Smooth muscle cell (in vitro differentiated cells): Measurements from ENCODE around the gene GRM7. TPM values are rescaled to one million over a fixed set of nuclear protein-coding genes. Genes with fewer than 3 reads are reported as not detected.

Experiments
- DNase-seq: peaks from one replicate; lab custom pipeline; 2025; ENCODE audit not compliant: unreplicated experiment; lab: John Stamatoyannopoulos, UW
- H2AFZ ChIP-seq: fragments of 200-600 bp; sonication (generic); 2 replicates; pipeline ENCODE4 v1.6.0; 2016; ENCODE audit warnings: antibody characterized with exemption, low read depth, mild to moderate bottlenecking
- H3F3A ChIP-seq: fragments of 200-600 bp; sonication (generic); 2 replicates; pipeline ENCODE4 v1.6.0; 2017; ENCODE audit warnings: antibody characterized with exemption, low read depth
- H3K27ac ChIP-seq: fragments of 200-600 bp; sonication (generic); 2 replicates; pipeline ENCODE4 v1.5.1; 2016; ENCODE audit warnings: low read depth, mild to moderate bottlenecking
- H3K27me3 ChIP-seq: fragments of 200-600 bp; sonication (generic); 2 replicates; pipeline ENCODE4 v1.6.1; 2016; ENCODE audit warnings: low read depth, mild to moderate bottlenecking
- H3K36me3 ChIP-seq: fragments of 200-600 bp; sonication (generic); 2 replicates; pipeline ENCODE4 v1.5.1; 2016; ENCODE audit warnings: low read depth
- H3K4me1 ChIP-seq: fragments of 200-600 bp; sonication (generic); 2 replicates; pipeline ENCODE4 v1.5.1; 2016; ENCODE audit warnings: low read depth
- H3K4me2 ChIP-seq: fragments of 200-600 bp; sonication (generic); 2 replicates; pipeline ENCODE4 v1.6.0; 2016; ENCODE audit warnings: mild to moderate bottlenecking
- H3K4me3 ChIP-seq: fragments of 200-600 bp; sonication (generic); 2 replicates; pipeline ENCODE4 v1.5.1; 2016; ENCODE audit warnings: mild to moderate bottlenecking
- H3K79me2 ChIP-seq: fragments of 200-600 bp; sonication (generic); 2 replicates; pipeline ENCODE4 v1.6.0; 2016; ENCODE audit warnings: low read depth, mild to moderate bottlenecking
- H3K9ac ChIP-seq: fragments of 200-600 bp; sonication (generic); 2 replicates; pipeline ENCODE4 v1.6.0; 2016; ENCODE audit warnings: low read depth
- H3K9me3 ChIP-seq: fragments of 200-600 bp; sonication (generic); replicated peaks from 2 replicates; pipeline ENCODE4 v1.5.1; 2016; ENCODE audit warnings: low read depth
- H4K20me1 ChIP-seq: fragments of 200-600 bp; sonication (generic); 2 replicates; pipeline ENCODE4 v1.6.0; 2016; ENCODE audit warnings: low read depth
- WGBS: methylation state at CpG from one replicate; pipeline ENCODE4 v1.1.7; 2016; ENCODE audit warnings: low lambda C conversion rate; 5-methylcytosine and 5-hydroxymethylcytosine counted together
- polyA plus RNA-seq: library from polyadenylated mRNA; unstranded; fragments of >200 nt; fragmentation: Nextera tagmentation; extraction: Ambion mirVana; gene quantifications from 2 replicates; pipeline ENCODE4 v1.2.1, GENCODE V29; 2016
- total RNA-seq: library from RNA; depleted of rRNA; stranded (reverse); fragments of >200 nt; gene quantifications from 2 replicates; pipeline ENCODE4 v1.2.3, GENCODE V29; 2014
- TF ChIP-seq, protein P1 (sequence below): fragments of 200-600 bp; sonication (generic); IDR thresholded peaks from 2 replicates; pipeline ENCODE4 v1.5.1; 2017; ENCODE audit warnings: borderline replicate concordance, mild to moderate bottlenecking, antibody characterized with exemption; ENCODE audit not compliant: insufficient read depth, poor library complexity, severe bottlenecking

GRM7 gene
- total and polyA plus RNA-seq, 2 experiments from 2014 or later, result not detected

- 82% methylated on average over 5 of the region's 5 CpGs for WGBS
- Histone ChIP-seq H4K20me1 (no peaks in the 10 kb centered on the region), H2AFZ (no peak overlapping the region), H3K27me3 (no peaks in the 10 kb centered on the region), H3K4me1 (no peaks in the 10 kb centered on the region), H3K4me2 (no peak overlapping the region), H3K36me3 (no peaks in the 10 kb centered on the region), H3K9me3 (no peaks in the 10 kb centered on the region), H3K79me2 (no peaks in the 10 kb centered on the region), H3F3A (no peaks in the 10 kb centered on the region), H3K27ac (no peak overlapping the region), H3K4me3 (no peak overlapping the region), H3K9ac (no peak overlapping the region)
- TF ChIP-seq, protein P1, sequence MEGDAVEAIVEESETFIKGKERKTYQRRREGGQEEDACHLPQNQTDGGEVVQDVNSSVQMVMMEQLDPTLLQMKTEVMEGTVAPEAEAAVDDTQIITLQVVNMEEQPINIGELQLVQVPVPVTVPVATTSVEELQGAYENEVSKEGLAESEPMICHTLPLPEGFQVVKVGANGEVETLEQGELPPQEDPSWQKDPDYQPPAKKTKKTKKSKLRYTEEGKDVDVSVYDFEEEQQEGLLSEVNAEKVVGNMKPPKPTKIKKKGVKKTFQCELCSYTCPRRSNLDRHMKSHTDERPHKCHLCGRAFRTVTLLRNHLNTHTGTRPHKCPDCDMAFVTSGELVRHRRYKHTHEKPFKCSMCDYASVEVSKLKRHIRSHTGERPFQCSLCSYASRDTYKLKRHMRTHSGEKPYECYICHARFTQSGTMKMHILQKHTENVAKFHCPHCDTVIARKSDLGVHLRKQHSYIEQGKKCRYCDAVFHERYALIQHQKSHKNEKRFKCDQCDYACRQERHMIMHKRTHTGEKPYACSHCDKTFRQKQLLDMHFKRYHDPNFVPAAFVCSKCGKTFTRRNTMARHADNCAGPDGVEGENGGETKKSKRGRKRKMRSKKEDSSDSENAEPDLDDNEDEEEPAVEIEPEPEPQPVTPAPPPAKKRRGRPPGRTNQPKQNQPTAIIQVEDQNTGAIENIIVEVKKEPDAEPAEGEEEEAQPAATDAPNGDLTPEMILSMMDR, result no peak
- no peak for DNase-seq
Observed at GRCh38 chr3:7709376-7710082, 848.6 kb downstream of the GRM7 start.

DNA sequence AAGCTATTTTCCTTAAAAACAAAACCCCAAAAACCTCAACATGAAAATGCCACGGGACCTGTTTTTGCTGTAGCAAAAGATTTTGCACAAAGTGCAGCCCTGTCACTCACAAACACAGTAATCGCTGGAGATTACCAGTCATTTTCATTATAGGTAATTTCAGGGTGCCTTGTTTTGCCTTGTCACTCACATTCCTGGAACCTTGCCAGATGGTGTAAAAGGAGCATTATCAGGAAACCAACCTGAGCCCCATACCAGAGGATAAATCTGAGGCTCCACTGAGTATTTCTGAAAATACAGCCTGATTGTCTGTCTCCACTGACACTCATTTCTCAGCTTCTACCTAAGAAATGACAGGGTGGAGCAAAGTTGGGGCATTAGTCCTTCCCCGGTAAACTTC, 849.4 kb downstream of the GRM7 start:
- Histone ChIP-seq H3K9me3 (no peaks in the 10 kb centered on the region), H3K9ac (no peak overlapping the region), H3K4me3 (no peak overlapping the region), H3K4me2 (no peak overlapping the region), H3F3A (no peaks in the 10 kb centered on the region), H3K27me3 (no peaks in the 10 kb centered on the region), H3K79me2 (no peaks in the 10 kb centered on the region), H4K20me1 (no peaks in the 10 kb centered on the region), H2AFZ (no peak overlapping the region), H3K36me3 (no peaks in the 10 kb centered on the region), H3K4me1 (no peaks in the 10 kb centered on the region), H3K27ac (no peak overlapping the region)
- WGBS, result 74% methylated on average over 3 of the region's 3 CpGs
- DNase-seq, result no peak
- TF ChIP-seq, protein P1, result no peak

- no peaks in the 10 kb centered on the region for H4K20me1 ChIP-seq
- H3K27me3 ChIP-seq, result no peaks in the 10 kb centered on the region
- DNase-seq, result no peak
- H3K9ac ChIP-seq, result no peak overlapping the region
- no peaks in the 10 kb centered on the region for H3K4me1 ChIP-seq
- H3K79me2 ChIP-seq, result no peaks in the 10 kb centered on the region
- H3K36me3 ChIP-seq, result no peaks in the 10 kb centered on the region
- TF ChIP-seq, protein P1, result no peak
- H3K27ac ChIP-seq, result no peak overlapping the region
- H2AFZ ChIP-seq, result no peak overlapping the region
- whole genome bisulfite sequencing, result 85% methylated on average over 2 of the region's 2 CpGs
- no peak overlapping the region for H3K4me3 ChIP-seq
- no peaks in the 10 kb centered on the region for H3F3A ChIP-seq
- H3K4me2 ChIP-seq, result no peak overlapping the region
- no peaks in the 10 kb centered on the region for H3K9me3 ChIP-seq
Observed at GRCh38 chr3:7713724-7714123, 852.8 kb downstream of the GRM7 start.
